Activated CD8-positive, alpha-beta T cell treated with anti-CD3 and anti-CD28 coated beads for 36 hours (primary cell): ENCODE data around the gene PLAU. TPM values are rescaled to one million over a fixed set of nuclear protein-coding genes. Genes with fewer than 3 reads are reported as not detected.

Source experiments
- ATAC-seq: fragments of 200-7000 bp; cut with Tn5 transposase; one replicate; pipeline ENCODE4 v1.10.0; 2021; ENCODE audit warnings: mild to moderate bottlenecking, moderate library complexity
- CTCF ChIA-PET: fragments of 350-600 bp; sonication (Branson Sonifier 250); formaldehyde crosslinking; loops from one replicate; lab custom pipeline; 2021; ENCODE audit warnings: antibody characterized with exemption; lab: Charles Lee
- POLR2A ChIA-PET: fragments of 350-600 bp; sonication (Branson Sonifier 250); formaldehyde crosslinking; loops from one replicate; lab custom pipeline; 2021; ENCODE audit warnings: antibody characterized with exemption; lab: Charles Lee
- DNase-seq: peaks from one replicate; pipeline ENCODE4 v3.0.0-alpha.2; 2020
- H3K27ac Mint-ChIP-seq: one replicate; pipeline ENCODE4 v1.8.0; 2021; ENCODE audit warnings: mild to moderate bottlenecking, mixed read lengths
- H3K27me3 Mint-ChIP-seq: one replicate; pipeline ENCODE4 v1.8.0; 2021; ENCODE audit warnings: mixed read lengths
- H3K36me3 Mint-ChIP-seq: one replicate; pipeline ENCODE4 v1.8.0; 2021; ENCODE audit warnings: low read depth, mixed read lengths
- H3K4me1 Mint-ChIP-seq: one replicate; pipeline ENCODE4 v1.8.0; 2021; ENCODE audit warnings: low read depth, mixed read lengths
- H3K4me3 Mint-ChIP-seq: one replicate; pipeline ENCODE4 v1.8.0; 2021; ENCODE audit warnings: mild to moderate bottlenecking, moderate library complexity, mixed read lengths
- H3K9me3 Mint-ChIP-seq: one replicate; pipeline ENCODE4 v1.8.0; 2021; ENCODE audit warnings: mixed read lengths
- CTCF ChIP-seq: fragments of 200-600 bp; IDR thresholded peaks from one replicate; pipeline ENCODE4 v1.8.0; 2022; ENCODE audit warnings: antibody characterized with exemption, mild to moderate bottlenecking
- intact Hi-C: fragments of 100-400 bp; cut with micrococcal nuclease; formaldehyde crosslinking; loops from one replicate; pipeline ENCODE4 v1.10.0; 2022
- total RNA-seq, 2 experiments: library from RNA; stranded (reverse); gene quantifications; one replicate each; pipeline ENCODE4 v1.2.3, GENCODE V29; 2021

Gene PLAU
- total RNA-seq, 2 experiments from 2014 or later, result 0.41 to 0.47 TPM

- DNase-seq (peak; percentile 36), ATAC-seq (no peak)
- no peak for TF ChIP-seq CTCF
- H3K4me1 Mint-ChIP-seq, result peaks cover 70% of the 10 kb centered on the region
- intact Hi-C loops, result no loop called here
- no peaks in the 10 kb centered on the region for H3K9me3 Mint-ChIP-seq
- H3K36me3 Mint-ChIP-seq, result peaks cover 21% of the 10 kb centered on the region
- no peaks in the 10 kb centered on the region for H3K27me3 Mint-ChIP-seq
- CTCF ChIA-PET, result interaction anchor here (1.0 to 3.1 kb wide), 5 partner anchors 10 to 16 kb away, joined by 3 to 22 read pairs (median 4); no protein-coding TSS in a partner anchor
- POLR2A ChIA-PET, result interaction anchor here (1.3 to 5.3 kb wide), 2 partner anchors 10 to 15 kb away, joined by 4 to 32 read pairs; partner anchors contain the start of gene CAMK2G
- H3K27ac Mint-ChIP-seq, result peak overlapping the region; percentile 99
- peak overlapping the region; percentile 76 for H3K4me3 Mint-ChIP-seq
These were observed 45.8 kb upstream of the PLAU start for GRCh38 chr10:73865107-73865458.

- H3K4me1 Mint-ChIP-seq, result peaks cover 69% of the 10 kb centered on the region
- POLR2A ChIA-PET, result interaction anchor here (1.3 to 5.3 kb wide), 3 partner anchors 9 to 16 kb away, joined by 4 to 32 read pairs (median 10); partner anchors contain the start of gene CAMK2G
- TF ChIP-seq CTCF, result no peak
- H3K9me3 Mint-ChIP-seq, result no peaks in the 10 kb centered on the region
- intact Hi-C loops, result no loop called here
- DNase-seq (peak; percentile 64), ATAC-seq (peak; percentile 84)
- peak overlapping the region; percentile 76 for H3K4me3 Mint-ChIP-seq
- peaks cover 16% of the 10 kb centered on the region for H3K36me3 Mint-ChIP-seq
- CTCF ChIA-PET, result interaction anchor here (0.9 to 3.1 kb wide), 6 partner anchors 10 to 17 kb away, joined by 3 to 22 read pairs (median 4); no protein-coding TSS in a partner anchor
- H3K27ac Mint-ChIP-seq, result peak overlapping the region; percentile 99
- no peaks in the 10 kb centered on the region for H3K27me3 Mint-ChIP-seq
These were observed 45.2 kb upstream of the PLAU start for GRCh38 chr10:73865459-73866442.

DNA sequence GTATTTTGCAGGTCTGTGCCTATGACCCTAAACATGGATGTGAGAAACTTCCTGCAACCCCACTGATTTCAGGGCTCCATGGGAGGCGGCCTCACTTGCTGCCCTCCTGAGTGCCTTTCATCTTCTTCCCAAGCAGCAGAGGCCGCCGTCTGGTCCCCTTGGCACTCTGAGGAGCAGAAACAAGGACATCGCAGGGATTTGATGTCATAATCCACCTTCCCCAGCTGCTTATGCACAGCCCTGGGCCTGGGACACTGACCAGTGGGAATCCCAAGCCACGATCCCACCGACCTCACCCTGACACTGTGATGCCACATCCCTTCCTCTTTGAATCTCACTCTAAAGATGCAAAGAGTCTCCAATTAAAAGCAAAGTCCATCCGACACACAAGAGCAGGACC, 44.3 kb upstream of the PLAU start:
- CTCF ChIA-PET, result interaction anchor here (0.9 to 2.2 kb wide), 4 partner anchors 13 to 22 kb away, joined by 3 to 15 read pairs (median 7); no protein-coding TSS in a partner anchor
- Mint-ChIP-seq H3K9me3 (no peaks in the 10 kb centered on the region), H3K27me3 (no peaks in the 10 kb centered on the region), H3K4me3 (peak overlapping the region; percentile 76), H3K27ac (peak overlapping the region; percentile 99), H3K4me1 (peaks cover 76% of the 10 kb centered on the region), H3K36me3 (peaks cover 18% of the 10 kb centered on the region)
- intact Hi-C loops, result no loop called here
- ATAC-seq (no peak), DNase-seq (no peak)
- POLR2A ChIA-PET, result interaction anchor here (1.8 to 5.3 kb wide), 2 partner anchors 8 to 10 kb away, joined by 10 to 32 read pairs; partner anchors contain the start of gene CAMK2G
- TF ChIP-seq CTCF, result no peak

GRCh38 chr10:73867126-73867807, 43.7 kb upstream of the PLAU start:
- Mint-ChIP-seq H3K4me1 (peaks cover 81% of the 10 kb centered on the region), H3K4me3 (no peak overlapping the region), H3K36me3 (peaks cover 18% of the 10 kb centered on the region), H3K27me3 (no peaks in the 10 kb centered on the region), H3K27ac (peak overlapping the region; percentile 99), H3K9me3 (no peaks in the 10 kb centered on the region)
- no peak for DNase-seq
- ATAC-seq, result no peak
- ChIA-PET CTCF (interaction anchor here (0.9 to 1.6 kb wide), 3 partner anchors 12 to 22 kb away, joined by 3 to 11 read pairs (median 3); no protein-coding TSS in a partner anchor), POLR2A (interaction anchor here (1.7 to 2.0 kb wide), 3 partner anchors 8 to 15 kb away, joined by 4 to 10 read pairs (median 5); no protein-coding TSS in a partner anchor)
- TF ChIP-seq CTCF, result no peak
- intact Hi-C loops, result no loop called here
